K562 (cell line): ENCODE data around the gene FERMT1. TPM values are rescaled to one million over a fixed set of nuclear protein-coding genes. Genes with fewer than 3 reads are reported as not detected.

Experiments
- ATAC-seq: fragments of 200-7000 bp; cut with Tn5 transposase; 3 replicates; pipeline ENCODE4 v1.9.1; 2020; ENCODE audit warnings: moderate library complexity
- BruUV-seq: library from RNA; stranded (reverse); fragments of 400-500 nt; replicated peaks from 2 replicates; lab custom pipeline; 2021; lab: Mats Ljungman, UMichigan
- CTCF ChIA-PET: fragments of 300-600 bp; formaldehyde crosslinking; extraction: SDS; loops from one replicate; lab custom pipeline; 2021; ENCODE audit warnings: low intra/inter-chr PET ratio; lab: Yijun Ruan, JAX
- POLR2A ChIA-PET: fragments of 300-600, 350-650 bp; sonication (Branson Sonifier 250); formaldehyde crosslinking; extraction: SDS; loops from one replicate; lab custom pipeline; 2021; ENCODE audit warnings: antibody characterized with exemption, inconsistent platforms; lab: Yijun Ruan, JAX
- DNase-seq, 4 experiments: peaks; one replicate each; pipeline versions ENCODE4 v3.0.0 to v3.0.0-alpha.2; 2011 to 2018; ENCODE audit warnings: low spot score in 3 of 4, mixed read lengths in 3 of 4; ENCODE audit errors: extremely low read depth in 1 of 4
- FAIRE-seq: peaks from 2 replicates; lab custom pipeline; 2011; peaks lifted over from hg19 to GRCh38; lab: Jason Lieb, UNC
- H2AFZ ChIP-seq: 2 replicates; pipeline ENCODE4 v1.6.0; 2011; ENCODE audit warnings: low read depth, low read length, control low read depth, inconsistent platforms
- H3K27ac ChIP-seq: fragments of 200-600 bp; 3 replicates; pipeline ENCODE4 v1.8.0; 2011; ENCODE audit warnings: low read depth, mild to moderate bottlenecking, control low read depth, inconsistent platforms, low read length, moderate library complexity, mixed read lengths; ENCODE audit errors: extremely low read depth
- H3K27me3 ChIP-seq, 2 experiments: fragments of 300-600 bp in 1 of 2; 2 replicates in 1 of 2; 3 replicates in 1 of 2; pipeline versions ENCODE4 v1.6.0 to v1.8.0; 2011; ENCODE audit warnings: inconsistent platforms in 2 of 2, low read length in 2 of 2, mild to moderate bottlenecking in 1 of 2, mixed read lengths in 1 of 2, moderate library complexity in 1 of 2; ENCODE audit not compliant: control insufficient read depth in 2 of 2, insufficient read depth in 2 of 2
- H3K36me3 ChIP-seq: fragments of 300-600 bp; 3 replicates; pipeline ENCODE4 v1.8.0; 2011; ENCODE audit warnings: mild to moderate bottlenecking, low read length, inconsistent platforms; ENCODE audit not compliant: control insufficient read depth, insufficient read depth
- H3K4me1 ChIP-seq, 2 experiments: fragments of 200-600 bp in 1 of 2; replicated peaks in 1 of 2; 2 replicates in 1 of 2; 3 replicates in 1 of 2; pipeline versions ENCODE4 v1.5.1 to v1.8.0; 2011; ENCODE audit warnings: inconsistent platforms in 2 of 2, low read length in 2 of 2, mild to moderate bottlenecking in 1 of 2, mixed read lengths in 1 of 2, moderate library complexity in 1 of 2; ENCODE audit not compliant: control insufficient read depth in 2 of 2, insufficient read depth in 2 of 2
- H3K4me2 ChIP-seq: 2 replicates; pipeline ENCODE4 v1.6.1; 2011; ENCODE audit warnings: low read length, control low read depth, inconsistent platforms, mixed read lengths; ENCODE audit not compliant: insufficient read depth
- H3K4me3 ChIP-seq: fragments of 200-600 bp; sonication (generic), shearing (Covaris generic); 2 replicates; pipeline ENCODE4 v1.5.1; 2016; ENCODE audit warnings: control low read depth, inconsistent platforms
- H3K79me2 ChIP-seq: fragments of 200-600 bp; 3 replicates; pipeline ENCODE4 v1.8.0; 2011; ENCODE audit warnings: low read length, inconsistent platforms; ENCODE audit not compliant: control insufficient read depth, insufficient read depth
- H3K9ac ChIP-seq, 2 experiments: 2 replicates each; pipeline versions ENCODE4 v1.6.0 to v1.6.1; 2011; ENCODE audit warnings: low read depth in 2 of 2, low read length in 2 of 2, control low read depth in 1 of 2, inconsistent platforms in 1 of 2, mild to moderate bottlenecking in 1 of 2, mixed read lengths in 1 of 2; ENCODE audit not compliant: insufficient read depth in 1 of 2
- H3K9me1 ChIP-seq: one replicate; pipeline ENCODE4 v1.6.0; 2011; ENCODE audit warnings: inconsistent platforms, mild to moderate bottlenecking, low read length, moderate library complexity; ENCODE audit not compliant: control insufficient read depth, insufficient read depth
- H3K9me3 ChIP-seq: replicated peaks from 2 replicates; pipeline ENCODE4 v1.5.1; 2011; ENCODE audit warnings: low read depth, low read length, inconsistent platforms; ENCODE audit not compliant: control insufficient read depth, insufficient read depth
- H4K20me1 ChIP-seq: replicated peaks from 2 replicates; pipeline ENCODE4 v1.6.1; 2011; ENCODE audit warnings: low read length, inconsistent platforms, mixed read lengths; ENCODE audit not compliant: control insufficient read depth, insufficient read depth
- EHMT2 ChIP-seq: fragments of 450-650 bp; IDR thresholded peaks from 2 replicates; pipeline ENCODE4 v1.6.1; 2018; ENCODE audit warnings: antibody characterized with exemption
- GATAD2B ChIP-seq: fragments of 450-650 bp; IDR thresholded peaks from 2 replicates; pipeline ENCODE4 v1.6.1; 2017; ENCODE audit warnings: mild to moderate bottlenecking, borderline replicate concordance
- HDAC3 ChIP-seq: fragments of 450-650 bp; IDR thresholded peaks from 2 replicates; pipeline ENCODE4 v1.6.1; 2018; ENCODE audit warnings: borderline replicate concordance, mild to moderate bottlenecking, moderate library complexity; ENCODE audit not compliant: partially characterized antibody
- MTA1 ChIP-seq: fragments of 450-650 bp; IDR thresholded peaks from 2 replicates; pipeline ENCODE4 v1.6.1; 2017; ENCODE audit warnings: borderline replicate concordance
- POLR2AphosphoS2 ChIP-seq: IDR thresholded peaks from 2 replicates; pipeline ENCODE4 v1.6.1; 2012; ENCODE audit warnings: low read length, improper control_type of control experiment
- SMARCC2 ChIP-seq: fragments of 450-650 bp; IDR thresholded peaks from 2 replicates; pipeline ENCODE4 v1.6.1; 2017; ENCODE audit warnings: antibody characterized with exemption, moderate library complexity, mild to moderate bottlenecking, low read depth
- TEAD4 ChIP-seq, 2 experiments: sonication (generic) in 1 of 2; formaldehyde crosslinking in 1 of 2; IDR thresholded peaks; 2 replicates each; pipeline versions ENCODE4 v1.6.1 to v1.8.0; 2012 to 2022; ENCODE audit warnings: borderline replicate concordance in 1 of 2, inconsistent platforms in 1 of 2, low read length in 1 of 2, mild to moderate bottlenecking in 1 of 2, missing genetic modification reagents in 1 of 2
- ZBTB2 ChIP-seq: fragments of 450-650 bp; IDR thresholded peaks from 2 replicates; pipeline ENCODE4 v1.6.1; 2016; ENCODE audit warnings: antibody characterized with exemption
- ZNF224 ChIP-seq: sonication (generic); formaldehyde crosslinking; IDR thresholded peaks from 2 replicates; pipeline ENCODE4 v1.8.0; 2022; ENCODE audit warnings: mild to moderate bottlenecking, missing genetic modification reagents
- ZNF354B ChIP-seq: fragments of 250-450 bp; sonication (Bioruptor Pico); IDR thresholded peaks from 2 replicates; pipeline ENCODE4 v1.4.0; 2020
- WGBS: fragments of 100-300 bp; shearing (Covaris generic); methylation state at CpG from one replicate; pipeline ENCODE4 v1.1.6; 2016; ENCODE audit warnings: low coverage, mixed read lengths; ENCODE audit not compliant: insufficient coverage; ENCODE audit errors: missing lambda C conversion rate; 5-methylcytosine and 5-hydroxymethylcytosine counted together
- in situ Hi-C: fragments of 300-500 bp; cut with MboI; formaldehyde crosslinking; loops from 4 replicates; pipeline ENCODE4 v1.15.0; 2018; ENCODE audit warnings: inconsistent platforms, mixed read lengths
- intact Hi-C: fragments of 100-400 bp; cut with micrococcal nuclease; formaldehyde crosslinking; loops from 2 replicates; pipeline ENCODE4 v1.14.2; 2022
- polyA plus RNA-seq, 8 experiments: library from polyadenylated mRNA; depleted of rRNA in 4 of 8; stranded (reverse) in 5 of 8; unstranded in 3 of 8; fragments of >200 nt; fragmentation: Nextera tagmentation in 2 of 8; fragmentation: Illumina TruSeq in 1 of 8; extraction: Ambion mirVana in 2 of 8; extraction: Trizol in 1 of 8; gene quantifications; 2 replicates each; pipeline versions ENCODE4 v1.2.1 to v1.2.3, GENCODE V29; 2011 to 2014; ENCODE audit warnings: inconsistent platforms in 1 of 8, missing spikeins in 1 of 8
- total RNA-seq, 7 experiments: library from RNA; depleted of rRNA in 6 of 7; stranded (reverse); fragments of >200 nt in 6 of 7; fragmentation: Illumina TruSeq in 2 of 7; extraction: Trizol in 2 of 7; gene quantifications; 2 replicates each; pipeline versions ENCODE4 v1.2.1 to v1.2.3, GENCODE V29; 2011 to 2021; ENCODE audit warnings: low replicate concordance in 1 of 7

FERMT1 gene
- total and polyA plus RNA-seq, 9 of the 15 experiments (the other 6 are each of a cell fraction or from before 2014, with no cell fraction given) = 0.07 TPM; not detected in 8

GRCh38 chr20:6057139-6057538, 65.7 kb downstream of the FERMT1 start:
- Histone ChIP-seq H4K20me1 (no peaks in the 10 kb centered on the region), H3K9ac (no peak overlapping the region), H3K27ac (no peak overlapping the region), H3K27me3 (no peaks in the 10 kb centered on the region), H3K9me3 (no peaks in the 10 kb centered on the region), H3K9me1 (no peaks in the 10 kb centered on the region), H3K79me2 (no peaks in the 10 kb centered on the region), H2AFZ (no peak overlapping the region), H3K4me3 (no peak overlapping the region), H3K4me1 (peaks cover 7 to 22% of the 10 kb centered on the region in 2 experiments), H3K36me3 (no peaks in the 10 kb centered on the region), H3K4me2 (no peak overlapping the region)
- DNase-seq (no peak), FAIRE-seq (no peak), ATAC-seq (no peak)
- intact Hi-C loops (no loop called here), in situ Hi-C loops (no loop called here)
- CTCF ChIA-PET = no interaction called here
- no peak for TF ChIP-seq POLR2AphosphoS2
- TF ChIP-seq ZBTB2 = no peak
- no peak for TF ChIP-seq EHMT2
- TF ChIP-seq MTA1 = no peak
- TF ChIP-seq ZNF224 (CRISPR knock-in tag) = no peak
- no peak for TF ChIP-seq GATAD2B
- no peak for TF ChIP-seq ZNF354B (CRISPR knock-in tag)
- TF ChIP-seq TEAD4 (IDR thresholded peaks at IDR 0.05; ENCODE audit: low read length) = no peak
- TF ChIP-seq TEAD4 (CRISPR knock-in tag; IDR thresholded peaks at IDR 0.05; ENCODE audit: borderline replicate concordance) = no peak
- TF ChIP-seq SMARCC2 = no peak
- TF ChIP-seq HDAC3 = no peak
- no TSS peak for BruUV-seq
- 46% methylated on average over 2 of the region's 2 CpGs for WGBS
- POLR2A ChIA-PET = interaction anchor here (0.9 kb wide), 1 partner anchor 23 kb away, joined by 3 read pairs; no protein-coding TSS in a partner anchor
